Measurements from ENCODE around the gene SLC46A2. TPM values are rescaled to one million over a fixed set of nuclear protein-coding genes. Genes with fewer than 3 reads are reported as not detected.
A peak's percentile ranks its signal among the peaks of the same experiment; 100 is the strongest.

Gene SLC46A2
- polyA plus RNA-seq (2011; rRNA removed) (not detected in 2 replicates), polyA minus RNA-seq (2011; rRNA and poly(A)+ RNA removed) (not detected in 2 replicates)

- H3K27me3 ChIP-seq (ENCODE audit: control insufficient read depth, insufficient read depth, low read length), result peaks cover 7% of the 10 kb centered on the region
- H3K36me3 ChIP-seq (ENCODE audit: control insufficient read depth, insufficient read depth, low read length), result no peaks in the 10 kb centered on the region
- no peak for DNase-seq (ENCODE audit: low read depth)
- no peak for TF ChIP-seq CTCF (IDR thresholded peaks at IDR 0.05; ENCODE audit: insufficient read depth, low read depth, low read length)
- POLR2A ChIA-PET, result no interaction called here
- CTCF ChIA-PET, result no interaction called here
- H3K4me3 ChIP-seq (ENCODE audit: low read depth, low read length), result peak within 1 kb of the TSS; percentile 28
These were observed at the start of gene SLC46A2 for GRCh38 chr9:112890106-112891081. Gene SLC46A2 (minus strand): TSS chr9:112890876. CDS start chr9:112890681, 195 bp downstream.

- Histone ChIP-seq H3K36me3 (ENCODE audit: control insufficient read depth, insufficient read depth, low read length) (no peaks in the 10 kb centered on the region), H3K27me3 (ENCODE audit: control insufficient read depth, insufficient read depth, low read length) (peaks cover 2% of the 10 kb centered on the region; the same call in 1 of the 2 replicates), H3K4me3 (ENCODE audit: low read depth, low read length) (no peak overlapping the region)
- DNase-seq (ENCODE audit: low read depth), result no peak
- no peak for TF ChIP-seq CTCF (IDR thresholded peaks at IDR 0.05; ENCODE audit: insufficient read depth, low read depth, low read length)
- POLR2A ChIA-PET, result no interaction called here
- CTCF ChIA-PET, result interaction anchor here (1.0 kb wide), 1 partner anchor 10 kb away, joined by 3 read pairs; no protein-coding TSS in a partner anchor
These were observed 48.7 kb upstream of the SLC46A2 start for GRCh38 chr9:112939418-112939817.

GRCh38 chr9:112933696-112934095, 43.0 kb upstream of the SLC46A2 start:
- H3K4me3 ChIP-seq (ENCODE audit: low read depth, low read length), result no peak overlapping the region
- TF ChIP-seq CTCF (IDR thresholded peaks at IDR 0.05; ENCODE audit: insufficient read depth, low read depth, low read length), result no peak
- ChIA-PET CTCF (interaction anchor here (1.5 kb wide), 1 partner anchor 13 kb away, joined by 4 read pairs; no protein-coding TSS in a partner anchor), POLR2A (no interaction called here)
- H3K36me3 ChIP-seq (ENCODE audit: control insufficient read depth, insufficient read depth, low read length), result no peaks in the 10 kb centered on the region
- DNase-seq (ENCODE audit: low read depth), result no peak
- H3K27me3 ChIP-seq (ENCODE audit: control insufficient read depth, insufficient read depth, low read length), result peaks cover 6% of the 10 kb centered on the region

- H3K4me3 ChIP-seq (ENCODE audit: low read depth, low read length), result no peak overlapping the region
- peak; percentile 23; the same call in 1 of the 2 replicates for TF ChIP-seq CTCF (IDR thresholded peaks at IDR 0.05; ENCODE audit: insufficient read depth, low read depth, low read length)
- CTCF ChIA-PET, result interaction anchor here (0.9 to 1.0 kb wide), 2 partner anchors 21 to 187 kb away, joined by 3 read pairs; no protein-coding TSS in a partner anchor
These were observed 34.5 kb upstream of the SLC46A2 start for GRCh38 chr9:112925058-112925641.

GRCh38 chr9:112921549-112921948, 30.9 kb upstream of the SLC46A2 start:
- no peaks in the 10 kb centered on the region for H3K36me3 ChIP-seq (ENCODE audit: control insufficient read depth, insufficient read depth, low read length)
- ChIA-PET POLR2A (no interaction called here), CTCF (interaction anchor here (1.5 to 2.4 kb wide), 3 partner anchors 9 to 80 kb away, joined by 3 to 7 read pairs (median 5); no protein-coding TSS in a partner anchor)
- no peak overlapping the region for H3K4me3 ChIP-seq (ENCODE audit: low read depth, low read length)
- DNase-seq (ENCODE audit: low read depth), result no peak
- peaks cover 4% of the 10 kb centered on the region for H3K27me3 ChIP-seq (ENCODE audit: control insufficient read depth, insufficient read depth, low read length)
- peak; percentile 63 for TF ChIP-seq CTCF (IDR thresholded peaks at IDR 0.05; ENCODE audit: insufficient read depth, low read depth, low read length)

More at GRCh38 chr9:112925058-112925641, 34.5 kb upstream of the SLC46A2 start:
- peaks cover 3% of the 10 kb centered on the region for H3K27me3 ChIP-seq (ENCODE audit: control insufficient read depth, insufficient read depth, low read length)
- POLR2A ChIA-PET, result no interaction called here
- DNase-seq (ENCODE audit: low read depth), result no peak
- no peaks in the 10 kb centered on the region for H3K36me3 ChIP-seq (ENCODE audit: control insufficient read depth, insufficient read depth, low read length)
